Measurements from ENCODE around the gene DIP2C.

DNA sequence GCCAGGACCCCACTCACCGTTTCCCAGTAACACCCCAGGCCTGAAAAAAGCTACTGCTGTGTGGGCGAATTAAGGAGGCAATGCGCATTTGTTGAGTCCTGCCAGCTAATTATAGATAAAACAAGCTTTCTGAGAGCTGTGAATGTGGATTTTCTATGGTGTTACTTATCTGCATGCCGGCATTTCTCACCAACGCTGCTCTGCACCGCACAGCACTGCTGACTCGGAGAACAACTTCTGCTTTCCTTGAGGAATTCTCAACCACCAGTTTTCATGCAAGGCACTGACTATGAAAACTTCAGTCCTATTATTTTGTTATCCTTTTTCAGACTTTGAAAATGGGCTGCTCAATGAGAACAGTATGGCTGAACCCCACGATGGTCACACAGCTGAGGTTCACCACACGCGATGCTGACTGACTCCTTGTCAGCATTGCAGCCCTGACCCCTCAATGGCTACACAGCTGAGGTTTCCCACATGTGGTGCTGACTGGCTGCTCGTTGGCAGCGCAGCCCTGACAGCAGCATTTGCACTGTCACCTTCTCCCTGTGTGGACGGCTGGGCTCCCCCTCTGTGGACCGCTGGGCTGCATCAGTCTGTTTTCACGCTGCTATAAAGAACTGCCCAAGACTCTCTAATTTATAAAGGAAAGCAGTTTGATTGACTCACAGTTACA is 190.6 kb downstream of the DIP2C start:
- TF ChIP-seq, protein P1, sequence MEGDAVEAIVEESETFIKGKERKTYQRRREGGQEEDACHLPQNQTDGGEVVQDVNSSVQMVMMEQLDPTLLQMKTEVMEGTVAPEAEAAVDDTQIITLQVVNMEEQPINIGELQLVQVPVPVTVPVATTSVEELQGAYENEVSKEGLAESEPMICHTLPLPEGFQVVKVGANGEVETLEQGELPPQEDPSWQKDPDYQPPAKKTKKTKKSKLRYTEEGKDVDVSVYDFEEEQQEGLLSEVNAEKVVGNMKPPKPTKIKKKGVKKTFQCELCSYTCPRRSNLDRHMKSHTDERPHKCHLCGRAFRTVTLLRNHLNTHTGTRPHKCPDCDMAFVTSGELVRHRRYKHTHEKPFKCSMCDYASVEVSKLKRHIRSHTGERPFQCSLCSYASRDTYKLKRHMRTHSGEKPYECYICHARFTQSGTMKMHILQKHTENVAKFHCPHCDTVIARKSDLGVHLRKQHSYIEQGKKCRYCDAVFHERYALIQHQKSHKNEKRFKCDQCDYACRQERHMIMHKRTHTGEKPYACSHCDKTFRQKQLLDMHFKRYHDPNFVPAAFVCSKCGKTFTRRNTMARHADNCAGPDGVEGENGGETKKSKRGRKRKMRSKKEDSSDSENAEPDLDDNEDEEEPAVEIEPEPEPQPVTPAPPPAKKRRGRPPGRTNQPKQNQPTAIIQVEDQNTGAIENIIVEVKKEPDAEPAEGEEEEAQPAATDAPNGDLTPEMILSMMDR (conservative IDR thresholded peaks at IDR 0.05; ENCODE audit: low read length) = no peak
- no peak for TF ChIP-seq EZH2phosphoT487 (IDR thresholded peaks at IDR 0.05; ENCODE audit: borderline replicate concordance)

Measured in Loucy (cell line).